ENCODE measurements around the gene SLC36A1.

The SLC36A1 gene

DNA sequence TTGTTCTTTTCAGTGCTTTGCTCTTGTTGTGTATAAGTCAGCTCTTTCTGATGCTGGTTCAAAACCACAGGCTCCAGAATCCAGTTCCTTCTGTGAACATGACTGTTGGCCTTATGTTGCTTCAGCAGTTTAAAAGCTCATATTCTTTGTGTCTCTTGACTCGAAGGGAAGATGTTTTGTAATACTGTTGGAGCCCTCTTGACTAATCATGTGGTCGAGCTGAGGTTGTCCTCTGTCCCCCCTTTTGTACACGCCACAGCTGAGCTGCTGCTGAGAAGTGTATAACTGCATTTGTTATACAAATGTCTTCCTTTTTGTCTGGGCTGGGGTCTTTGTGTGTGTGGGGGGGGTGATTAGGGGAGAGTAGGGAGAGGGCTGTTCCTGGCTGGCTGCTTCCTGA is 35.8 kb downstream of the SLC36A1 start:
- no peak for ATAC-seq
- TF ChIP-seq ZNF70 (CRISPR knock-in tag; IDR thresholded peaks at IDR 0.05): no peak
- no peak for TF ChIP-seq ISL1 (CRISPR knock-in tag; IDR thresholded peaks at IDR 0.05)
- TF ChIP-seq TCF4 (CRISPR knock-in tag; IDR thresholded peaks at IDR 0.05; ENCODE audit: borderline replicate concordance): no peak
- TF ChIP-seq, protein P1, sequence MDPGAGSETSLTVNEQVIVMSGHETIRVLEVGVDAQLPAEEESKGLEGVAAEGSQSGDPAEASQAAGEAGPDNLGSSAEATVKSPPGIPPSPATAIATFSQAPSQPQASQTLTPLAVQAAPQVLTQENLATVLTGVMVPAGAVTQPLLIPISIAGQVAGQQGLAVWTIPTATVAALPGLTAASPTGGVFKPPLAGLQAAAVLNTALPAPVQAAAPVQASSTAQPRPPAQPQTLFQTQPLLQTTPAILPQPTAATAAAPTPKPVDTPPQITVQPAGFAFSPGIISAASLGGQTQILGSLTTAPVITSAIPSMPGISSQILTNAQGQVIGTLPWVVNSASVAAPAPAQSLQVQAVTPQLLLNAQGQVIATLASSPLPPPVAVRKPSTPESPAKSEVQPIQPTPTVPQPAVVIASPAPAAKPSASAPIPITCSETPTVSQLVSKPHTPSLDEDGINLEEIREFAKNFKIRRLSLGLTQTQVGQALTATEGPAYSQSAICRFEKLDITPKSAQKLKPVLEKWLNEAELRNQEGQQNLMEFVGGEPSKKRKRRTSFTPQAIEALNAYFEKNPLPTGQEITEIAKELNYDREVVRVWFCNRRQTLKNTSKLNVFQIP (CRISPR knock-in tag; IDR thresholded peaks at IDR 0.05; ENCODE audit: borderline replicate concordance, low read depth): no peak
- TF ChIP-seq, protein P2, sequence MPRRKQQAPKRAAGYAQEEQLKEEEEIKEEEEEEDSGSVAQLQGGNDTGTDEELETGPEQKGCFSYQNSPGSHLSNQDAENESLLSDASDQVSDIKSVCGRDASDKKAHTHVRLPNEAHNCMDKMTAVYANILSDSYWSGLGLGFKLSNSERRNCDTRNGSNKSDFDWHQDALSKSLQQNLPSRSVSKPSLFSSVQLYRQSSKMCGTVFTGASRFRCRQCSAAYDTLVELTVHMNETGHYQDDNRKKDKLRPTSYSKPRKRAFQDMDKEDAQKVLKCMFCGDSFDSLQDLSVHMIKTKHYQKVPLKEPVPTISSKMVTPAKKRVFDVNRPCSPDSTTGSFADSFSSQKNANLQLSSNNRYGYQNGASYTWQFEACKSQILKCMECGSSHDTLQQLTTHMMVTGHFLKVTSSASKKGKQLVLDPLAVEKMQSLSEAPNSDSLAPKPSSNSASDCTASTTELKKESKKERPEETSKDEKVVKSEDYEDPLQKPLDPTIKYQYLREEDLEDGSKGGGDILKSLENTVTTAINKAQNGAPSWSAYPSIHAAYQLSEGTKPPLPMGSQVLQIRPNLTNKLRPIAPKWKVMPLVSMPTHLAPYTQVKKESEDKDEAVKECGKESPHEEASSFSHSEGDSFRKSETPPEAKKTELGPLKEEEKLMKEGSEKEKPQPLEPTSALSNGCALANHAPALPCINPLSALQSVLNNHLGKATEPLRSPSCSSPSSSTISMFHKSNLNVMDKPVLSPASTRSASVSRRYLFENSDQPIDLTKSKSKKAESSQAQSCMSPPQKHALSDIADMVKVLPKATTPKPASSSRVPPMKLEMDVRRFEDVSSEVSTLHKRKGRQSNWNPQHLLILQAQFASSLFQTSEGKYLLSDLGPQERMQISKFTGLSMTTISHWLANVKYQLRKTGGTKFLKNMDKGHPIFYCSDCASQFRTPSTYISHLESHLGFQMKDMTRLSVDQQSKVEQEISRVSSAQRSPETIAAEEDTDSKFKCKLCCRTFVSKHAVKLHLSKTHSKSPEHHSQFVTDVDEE (CRISPR knock-in tag; IDR thresholded peaks at IDR 0.05): no peak
- no peak for TF ChIP-seq ZNF8 (CRISPR knock-in tag; IDR thresholded peaks at IDR 0.05)
- no peak for TF ChIP-seq TOX (CRISPR knock-in tag; IDR thresholded peaks at IDR 0.05; ENCODE audit: borderline replicate concordance)
- no peak for TF ChIP-seq ZFP3 (CRISPR knock-in tag; IDR thresholded peaks at IDR 0.05)
- TF ChIP-seq RARB (CRISPR knock-in tag; IDR thresholded peaks at IDR 0.05): no peak
- TF ChIP-seq, protein P3, sequence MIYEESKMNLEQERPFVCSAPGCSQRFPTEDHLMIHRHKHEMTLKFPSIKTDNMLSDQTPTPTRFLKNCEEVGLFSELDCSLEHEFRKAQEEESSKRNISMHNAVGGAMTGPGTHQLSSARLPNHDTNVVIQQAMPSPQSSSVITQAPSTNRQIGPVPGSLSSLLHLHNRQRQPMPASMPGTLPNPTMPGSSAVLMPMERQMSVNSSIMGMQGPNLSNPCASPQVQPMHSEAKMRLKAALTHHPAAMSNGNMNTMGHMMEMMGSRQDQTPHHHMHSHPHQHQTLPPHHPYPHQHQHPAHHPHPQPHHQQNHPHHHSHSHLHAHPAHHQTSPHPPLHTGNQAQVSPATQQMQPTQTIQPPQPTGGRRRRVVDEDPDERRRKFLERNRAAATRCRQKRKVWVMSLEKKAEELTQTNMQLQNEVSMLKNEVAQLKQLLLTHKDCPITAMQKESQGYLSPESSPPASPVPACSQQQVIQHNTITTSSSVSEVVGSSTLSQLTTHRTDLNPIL (CRISPR knock-in tag; IDR thresholded peaks at IDR 0.05; ENCODE audit: low read depth): no peak
- no peak for TF ChIP-seq ZNF565 (CRISPR knock-in tag; conservative IDR thresholded peaks at IDR 0.05; ENCODE audit: low read depth)
- no peak for TF ChIP-seq CSDC2 (CRISPR knock-in tag; IDR thresholded peaks at IDR 0.05)
- no peak for TF ChIP-seq BACH2 (CRISPR knock-in tag; IDR thresholded peaks at IDR 0.05; ENCODE audit: borderline replicate concordance)
- TF ChIP-seq ZC3H10 (CRISPR knock-in tag; IDR thresholded peaks at IDR 0.05): no peak
- no peak for TF ChIP-seq ARNTL (CRISPR knock-in tag; IDR thresholded peaks at IDR 0.05; ENCODE audit: borderline replicate concordance, low read depth)
- no peak for TF ChIP-seq ZFP30 (CRISPR knock-in tag; IDR thresholded peaks at IDR 0.05)

DNA sequence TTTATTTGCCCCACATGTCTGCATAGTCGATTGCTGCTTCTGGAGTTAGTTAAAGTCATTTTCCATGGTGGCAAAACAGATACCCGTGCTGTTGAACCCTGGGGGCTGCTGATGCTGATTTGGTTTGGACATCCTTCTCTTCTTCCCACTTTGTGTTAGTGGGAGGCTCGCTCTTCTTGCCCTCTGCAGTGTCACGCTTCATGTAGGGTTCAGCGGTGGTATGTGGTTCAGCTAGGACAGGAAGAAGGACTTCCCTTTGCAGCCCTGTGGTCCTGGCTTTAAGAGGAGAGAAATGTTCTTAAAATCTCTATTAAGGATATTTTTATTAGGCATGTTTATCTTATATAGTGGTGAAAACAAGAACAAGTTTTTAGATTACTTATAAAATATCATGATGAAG is 36.2 kb downstream of the SLC36A1 start:
- no peak for ATAC-seq

More for the DNA sequence above, 36.2 kb downstream of the SLC36A1 start:
- TF ChIP-seq RARB (CRISPR knock-in tag; IDR thresholded peaks at IDR 0.05): no peak
- no peak for TF ChIP-seq ZNF70 (CRISPR knock-in tag; IDR thresholded peaks at IDR 0.05)
- TF ChIP-seq, protein P4, sequence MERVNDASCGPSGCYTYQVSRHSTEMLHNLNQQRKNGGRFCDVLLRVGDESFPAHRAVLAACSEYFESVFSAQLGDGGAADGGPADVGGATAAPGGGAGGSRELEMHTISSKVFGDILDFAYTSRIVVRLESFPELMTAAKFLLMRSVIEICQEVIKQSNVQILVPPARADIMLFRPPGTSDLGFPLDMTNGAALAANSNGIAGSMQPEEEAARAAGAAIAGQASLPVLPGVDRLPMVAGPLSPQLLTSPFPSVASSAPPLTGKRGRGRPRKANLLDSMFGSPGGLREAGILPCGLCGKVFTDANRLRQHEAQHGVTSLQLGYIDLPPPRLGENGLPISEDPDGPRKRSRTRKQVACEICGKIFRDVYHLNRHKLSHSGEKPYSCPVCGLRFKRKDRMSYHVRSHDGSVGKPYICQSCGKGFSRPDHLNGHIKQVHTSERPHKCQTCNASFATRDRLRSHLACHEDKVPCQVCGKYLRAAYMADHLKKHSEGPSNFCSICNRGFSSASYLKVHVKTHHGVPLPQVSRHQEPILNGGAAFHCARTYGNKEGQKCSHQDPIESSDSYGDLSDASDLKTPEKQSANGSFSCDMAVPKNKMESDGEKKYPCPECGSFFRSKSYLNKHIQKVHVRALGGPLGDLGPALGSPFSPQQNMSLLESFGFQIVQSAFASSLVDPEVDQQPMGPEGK (CRISPR knock-in tag; IDR thresholded peaks at IDR 0.05; ENCODE audit: borderline replicate concordance): no peak
- TF ChIP-seq ISL1 (CRISPR knock-in tag; IDR thresholded peaks at IDR 0.05): no peak
- TF ChIP-seq ZFP30 (CRISPR knock-in tag; IDR thresholded peaks at IDR 0.05): no peak
- no peak for TF ChIP-seq ARNTL (CRISPR knock-in tag; IDR thresholded peaks at IDR 0.05; ENCODE audit: borderline replicate concordance, low read depth)
- no peak for TF ChIP-seq BACH2 (CRISPR knock-in tag; IDR thresholded peaks at IDR 0.05; ENCODE audit: borderline replicate concordance)
- TF ChIP-seq PPARA (CRISPR knock-in tag; IDR thresholded peaks at IDR 0.05; ENCODE audit: borderline replicate concordance): no peak
- TF ChIP-seq, protein P5, sequence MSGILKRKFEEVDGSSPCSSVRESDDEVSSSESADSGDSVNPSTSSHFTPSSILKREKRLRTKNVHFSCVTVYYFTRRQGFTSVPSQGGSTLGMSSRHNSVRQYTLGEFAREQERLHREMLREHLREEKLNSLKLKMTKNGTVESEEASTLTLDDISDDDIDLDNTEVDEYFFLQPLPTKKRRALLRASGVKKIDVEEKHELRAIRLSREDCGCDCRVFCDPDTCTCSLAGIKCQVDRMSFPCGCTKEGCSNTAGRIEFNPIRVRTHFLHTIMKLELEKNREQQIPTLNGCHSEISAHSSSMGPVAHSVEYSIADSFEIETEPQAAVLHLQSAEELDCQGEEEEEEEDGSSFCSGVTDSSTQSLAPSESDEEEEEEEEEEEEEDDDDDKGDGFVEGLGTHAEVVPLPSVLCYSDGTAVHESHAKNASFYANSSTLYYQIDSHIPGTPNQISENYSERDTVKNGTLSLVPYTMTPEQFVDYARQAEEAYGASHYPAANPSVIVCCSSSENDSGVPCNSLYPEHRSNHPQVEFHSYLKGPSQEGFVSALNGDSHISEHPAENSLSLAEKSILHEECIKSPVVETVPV (CRISPR knock-in tag; IDR thresholded peaks at IDR 0.05): no peak
- TF ChIP-seq, protein P1 (CRISPR knock-in tag; IDR thresholded peaks at IDR 0.05; ENCODE audit: borderline replicate concordance, low read depth): no peak
- TF ChIP-seq, protein P2 (CRISPR knock-in tag; IDR thresholded peaks at IDR 0.05): no peak
- no peak for TF ChIP-seq ESRRG (CRISPR knock-in tag; IDR thresholded peaks at IDR 0.05)
- no peak for TF ChIP-seq TCF4 (CRISPR knock-in tag; IDR thresholded peaks at IDR 0.05; ENCODE audit: borderline replicate concordance)
- TF ChIP-seq ZC3H10 (CRISPR knock-in tag; IDR thresholded peaks at IDR 0.05): no peak
- TF ChIP-seq GLIS3 (CRISPR knock-in tag; IDR thresholded peaks at IDR 0.05): no peak
